Panc1 (cell line): Measurements from ENCODE around the gene KRTAP9-4. TPM values are rescaled to one million over a fixed set of nuclear protein-coding genes. Genes with fewer than 3 reads are reported as not detected.
"Not testable (repeated sequence)": the region's sequence is repeated elsewhere in the genome, so short reads cannot be mapped to it uniquely, and the experiment has no call there.

Source experiments
- ATAC-seq: fragments of 200-7000 bp; cut with Tn5 transposase; 2 replicates; pipeline ENCODE4 v1.9.1; 2020; ENCODE audit warnings: mild to moderate bottlenecking, moderate library complexity
- BruUV-seq: library from RNA; stranded (reverse); fragments of 400-500 nt; replicated peaks from 2 replicates; lab custom pipeline; 2021; lab: Mats Ljungman, UMichigan
- CTCF ChIA-PET: fragments of 300-600 bp; sonication (Branson Sonifier 250); formaldehyde crosslinking; loops from one replicate; lab custom pipeline; 2022; ENCODE audit warnings: antibody characterized with exemption; lab: Charles Lee
- POLR2A ChIA-PET: fragments of 300-600 bp; sonication (Branson Sonifier 250); formaldehyde crosslinking; loops from one replicate; lab custom pipeline; 2022; ENCODE audit warnings: antibody characterized with exemption; lab: Charles Lee
- DNase-seq: peaks from one replicate; pipeline ENCODE4 v3.0.0-alpha.2; 2010; ENCODE audit warnings: low read depth, low spot score
- H3K27ac ChIP-seq: 2 replicates; pipeline ENCODE4 v1.5.1; 2011; ENCODE audit warnings: mild to moderate bottlenecking, low read length, inconsistent platforms
- H3K27me3 ChIP-seq: fragments of 200-500 bp; sonication (Bioruptor generic); 2 replicates; pipeline ENCODE4 v1.6.0; 2014; ENCODE audit warnings: low read length, inconsistent platforms; ENCODE audit not compliant: control insufficient read depth, insufficient read depth
- H3K36me3 ChIP-seq: fragments of 200-500 bp; sonication (Bioruptor generic); 2 replicates; pipeline ENCODE4 v1.5.1; 2014; ENCODE audit warnings: inconsistent platforms, mild to moderate bottlenecking, low read length, moderate library complexity; ENCODE audit not compliant: control insufficient read depth, insufficient read depth
- H3K4me1 ChIP-seq: 2 replicates; pipeline ENCODE4 v1.5.1; 2011; ENCODE audit warnings: inconsistent platforms, mild to moderate bottlenecking, low read length, moderate library complexity; ENCODE audit not compliant: control insufficient read depth, insufficient read depth
- H3K4me3 ChIP-seq, 2 experiments: 2 replicates each; pipeline ENCODE4 v1.5.1; 2011 to 2012; ENCODE audit warnings: low read depth in 2 of 2, low read length in 2 of 2, mild to moderate bottlenecking in 2 of 2, inconsistent platforms in 1 of 2, moderate library complexity in 1 of 2
- H3K9me3 ChIP-seq: fragments of 200-500 bp; sonication (Bioruptor generic); 2 replicates; pipeline ENCODE4 v1.5.1; 2014; ENCODE audit warnings: low read depth, mild to moderate bottlenecking, inconsistent platforms, low read length, moderate library complexity; ENCODE audit not compliant: control insufficient read depth, insufficient read depth
- in situ Hi-C: cut with HindIII; loops from 2 replicates; pipeline ENCODE4 v1.10.0; 2016; ENCODE audit warnings: low sequenced_read_pairs, low pct_unique_long_range_greater_than_20kb
- intact Hi-C: fragments of 100-400 bp; cut with micrococcal nuclease; formaldehyde crosslinking; loops from one replicate; pipeline ENCODE4 v1.10.0; 2022; ENCODE audit not compliant: unreplicated experiment
- total RNA-seq: library from RNA; stranded (reverse); gene quantifications from one replicate; pipeline ENCODE4 v1.2.1, GENCODE V29; 2021; ENCODE audit not compliant: unreplicated experiment
- TF ChIP-seq, protein P1 (sequence below): fragments of 450-650 bp; IDR thresholded peaks from 2 replicates; pipeline ENCODE4 v1.5.1; 2017; ENCODE audit warnings: mild to moderate bottlenecking

Gene KRTAP9-4
- total RNA-seq, 1 experiment from 2014 or later = not detected

DNA sequence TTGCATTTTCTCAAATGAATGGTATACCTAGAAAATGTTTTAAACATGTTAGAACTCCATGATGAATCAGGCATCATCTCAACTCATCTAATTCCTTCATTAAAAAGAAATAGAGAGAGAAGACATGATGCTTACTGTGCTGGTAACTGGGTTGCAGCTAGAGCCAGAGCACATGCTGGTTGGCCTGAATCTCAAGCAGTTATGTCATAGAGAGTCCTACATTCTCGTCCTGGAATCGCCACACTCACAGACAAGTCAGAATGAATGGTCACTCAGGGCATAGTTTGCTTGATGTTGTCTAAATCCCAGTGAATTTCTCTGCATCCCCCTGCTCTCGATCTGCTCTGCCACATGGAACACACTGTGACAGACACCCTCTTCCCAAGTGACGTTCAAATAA lies 12.4 kb upstream of the KRTAP9-4 start:
- in situ Hi-C loops, H3K9me3 ChIP-seq, DNase-seq, CTCF ChIA-PET, ATAC-seq, H3K27ac ChIP-seq, H3K4me1 ChIP-seq, intact Hi-C loops, H3K36me3 ChIP-seq, POLR2A ChIA-PET, H3K4me3 ChIP-seq, BruUV-seq: not testable (repeated sequence)
- H3K27me3 ChIP-seq = peaks cover 24% of the 10 kb centered on the region

DNA sequence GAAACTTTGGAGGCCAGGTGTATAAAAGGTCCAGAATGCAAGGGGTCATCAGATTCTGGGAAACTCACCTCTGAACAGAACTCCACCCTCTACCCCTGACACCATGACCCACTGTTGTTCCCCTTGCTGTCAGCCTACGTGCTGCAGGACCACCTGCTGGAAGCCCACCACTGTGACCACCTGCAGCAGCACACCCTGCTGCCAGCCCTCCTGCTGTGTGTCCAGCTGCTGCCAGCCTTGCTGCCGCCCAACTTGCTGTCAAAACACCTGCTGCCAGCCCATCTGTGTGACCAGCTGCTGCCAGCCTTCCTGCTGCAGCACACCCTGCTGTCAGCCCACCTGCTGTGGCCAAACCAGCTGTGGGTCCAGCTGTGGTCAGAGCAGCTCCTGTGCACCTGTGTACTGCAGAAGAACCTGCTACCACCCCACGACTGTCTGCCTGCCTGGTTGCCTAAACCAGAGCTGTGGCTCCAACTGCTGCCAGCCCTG lies 11.5 kb upstream of the KRTAP9-4 start, which contains the start of gene KRTAP9-8:
KRTAP9-8 (plus strand) TSS at position 51 of the 489 bp plus-strand sequence; CDS start at position 104, 53 bp downstream.
- H3K4me1 ChIP-seq, H3K9me3 ChIP-seq, H3K36me3 ChIP-seq, intact Hi-C loops, DNase-seq, in situ Hi-C loops, POLR2A ChIA-PET, ATAC-seq, H3K4me3 ChIP-seq, CTCF ChIA-PET, H3K27ac ChIP-seq, BruUV-seq: not testable (repeated sequence)
- peaks cover 23% of the 10 kb centered on the region for H3K27me3 ChIP-seq

DNA sequence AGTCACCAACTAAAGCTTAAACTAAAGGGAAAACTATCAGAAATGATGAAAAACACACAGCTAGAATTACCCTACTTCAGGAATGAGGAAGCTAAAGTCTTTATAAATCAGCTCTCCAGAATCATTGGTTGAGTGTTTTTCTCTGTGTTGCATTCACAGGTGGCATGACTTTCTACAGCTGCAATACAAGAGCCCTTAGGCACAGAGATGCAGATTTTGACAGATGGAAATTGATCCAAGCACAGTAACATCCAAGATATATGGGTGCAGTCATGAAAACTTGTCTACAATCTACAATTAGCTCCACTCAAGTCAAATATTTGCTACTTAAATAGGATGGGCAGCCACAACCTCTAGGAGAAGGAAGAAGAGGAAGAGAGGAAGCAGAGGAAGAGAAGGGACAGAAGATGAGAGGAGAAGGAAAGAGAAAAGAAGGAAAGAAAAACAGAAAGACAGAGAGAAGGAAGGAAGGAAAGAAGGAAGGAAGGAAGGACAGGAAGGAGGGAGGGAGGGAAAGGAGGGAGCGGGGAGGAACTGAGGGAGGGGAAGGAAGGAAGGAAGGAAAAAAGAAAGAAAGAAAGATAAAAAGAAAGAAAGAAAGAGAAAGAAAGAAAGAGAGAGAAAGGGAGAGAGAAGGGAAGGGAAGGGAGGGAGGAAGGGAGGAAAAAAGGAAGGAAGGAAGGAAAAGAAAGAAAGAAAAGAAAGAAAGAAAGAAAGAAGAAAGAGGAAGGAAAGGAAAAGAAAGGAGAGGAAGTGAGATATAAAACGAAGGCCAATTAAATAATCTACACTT lies 2.3 kb upstream of the KRTAP9-4 start:
- BruUV-seq, ATAC-seq, CTCF ChIA-PET: not testable (repeated sequence)

DNA sequence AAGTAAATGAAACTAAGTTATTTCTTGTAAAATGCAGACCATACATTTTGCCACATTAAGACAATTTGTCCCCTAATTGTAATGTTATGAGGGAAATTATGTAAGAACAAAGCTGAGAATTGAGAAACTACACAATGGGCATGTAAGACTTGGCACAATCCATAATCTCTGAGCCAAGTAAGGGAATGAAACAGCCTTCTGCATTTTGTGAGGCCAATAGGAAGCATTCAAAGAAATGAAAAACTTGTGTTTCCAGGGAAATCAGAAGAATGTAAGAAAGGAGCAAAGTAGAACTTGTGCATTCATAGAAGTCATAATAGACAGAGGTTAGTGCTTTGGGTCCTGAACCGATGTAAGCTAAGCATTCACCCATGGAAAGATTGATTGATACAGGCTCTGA lies 1.8 kb downstream of the KRTAP9-4 start:
- Histone ChIP-seq H3K4me3 (no peak overlapping the region), H3K27ac (no peak overlapping the region), H3K36me3 (no peaks in the 10 kb centered on the region), H3K4me1 (no peaks in the 10 kb centered on the region), H3K27me3 (peaks cover 30% of the 10 kb centered on the region), H3K9me3 (no peaks in the 10 kb centered on the region)
- no TSS peak for BruUV-seq
- no peak for ATAC-seq
- ChIA-PET POLR2A (no interaction called here), CTCF (no interaction called here)
- no peak for DNase-seq
- intact Hi-C loops = no loop called here
- in situ Hi-C loops = no loop called here
- TF ChIP-seq, protein P1, sequence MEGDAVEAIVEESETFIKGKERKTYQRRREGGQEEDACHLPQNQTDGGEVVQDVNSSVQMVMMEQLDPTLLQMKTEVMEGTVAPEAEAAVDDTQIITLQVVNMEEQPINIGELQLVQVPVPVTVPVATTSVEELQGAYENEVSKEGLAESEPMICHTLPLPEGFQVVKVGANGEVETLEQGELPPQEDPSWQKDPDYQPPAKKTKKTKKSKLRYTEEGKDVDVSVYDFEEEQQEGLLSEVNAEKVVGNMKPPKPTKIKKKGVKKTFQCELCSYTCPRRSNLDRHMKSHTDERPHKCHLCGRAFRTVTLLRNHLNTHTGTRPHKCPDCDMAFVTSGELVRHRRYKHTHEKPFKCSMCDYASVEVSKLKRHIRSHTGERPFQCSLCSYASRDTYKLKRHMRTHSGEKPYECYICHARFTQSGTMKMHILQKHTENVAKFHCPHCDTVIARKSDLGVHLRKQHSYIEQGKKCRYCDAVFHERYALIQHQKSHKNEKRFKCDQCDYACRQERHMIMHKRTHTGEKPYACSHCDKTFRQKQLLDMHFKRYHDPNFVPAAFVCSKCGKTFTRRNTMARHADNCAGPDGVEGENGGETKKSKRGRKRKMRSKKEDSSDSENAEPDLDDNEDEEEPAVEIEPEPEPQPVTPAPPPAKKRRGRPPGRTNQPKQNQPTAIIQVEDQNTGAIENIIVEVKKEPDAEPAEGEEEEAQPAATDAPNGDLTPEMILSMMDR = no peak

More for the DNA sequence above, 2.3 kb upstream of the KRTAP9-4 start:
- intact Hi-C loops, H3K27ac ChIP-seq, in situ Hi-C loops, DNase-seq, H3K4me3 ChIP-seq, H3K9me3 ChIP-seq, H3K36me3 ChIP-seq, H3K4me1 ChIP-seq, POLR2A ChIA-PET: not testable (repeated sequence)
- H3K27me3 ChIP-seq = peaks cover 13% of the 10 kb centered on the region
